Spleen (tissue), 11 donors: ENCODE data around the gene TRIP6. TPM values are rescaled to one million over a fixed set of nuclear protein-coding genes. Genes with fewer than 3 reads are reported as not detected.
"Not testable (repeated sequence)": the region's sequence is repeated elsewhere in the genome, so short reads cannot be mapped to it uniquely, and the experiment has no call there.

Experiments used
- DNase-seq: peaks from one replicate; pipeline ENCODE4 v3.0.0-alpha.2; 2020
- H3K27ac ChIP-seq, 8 donors: fragments of 200-600 bp; sonication (generic) in 7 of 8; 1 replicate in 4 of 8; 2 replicates in 4 of 8; pipeline versions ENCODE4 v1.5.0 to v1.8.0; 2016 to 2021; ENCODE audit warnings: inconsistent platforms in 4 of 8, mild to moderate bottlenecking in 4 of 8, moderate library complexity in 1 of 8
- H3K27me3 ChIP-seq, 7 donors: fragments of 200-600 bp; sonication (generic) in 6 of 7; replicated peaks in 1 of 7; 1 replicate in 4 of 7; 2 replicates in 3 of 7; pipeline versions ENCODE4 v1.5.0 to v1.8.0; 2016 to 2021; ENCODE audit warnings: inconsistent platforms in 3 of 7, mild to moderate bottlenecking in 1 of 7
- H3K36me3 ChIP-seq, 6 donors: fragments of 200-600 bp; sonication (generic) in 5 of 6; 1 replicate in 4 of 6; 2 replicates in 2 of 6; pipeline versions ENCODE4 v1.5.0 to v1.8.0; 2016 to 2021; ENCODE audit warnings: inconsistent platforms in 2 of 6
- H3K4me1 ChIP-seq, 6 donors: fragments of 200-600 bp; sonication (generic) in 5 of 6; 1 replicate in 3 of 6; 2 replicates in 3 of 6; pipeline versions ENCODE4 v1.5.0 to v1.8.0; 2016 to 2021; ENCODE audit warnings: inconsistent platforms in 3 of 6
- H3K4me3 ChIP-seq, 8 donors: fragments of 200-600 bp; sonication (generic) in 7 of 8; 1 replicate in 4 of 8; 2 replicates in 4 of 8; pipeline versions ENCODE4 v1.5.0 to v1.8.0; 2016 to 2021; ENCODE audit warnings: inconsistent platforms in 4 of 8, mild to moderate bottlenecking in 4 of 8, moderate library complexity in 2 of 8
- H3K9me3 ChIP-seq, 8 donors: fragments of 200-600 bp; sonication (generic) in 7 of 8; 1 replicate in 4 of 8; 2 replicates in 4 of 8; pipeline versions ENCODE4 v1.5.0 to v1.8.0; 2016 to 2021; ENCODE audit warnings: inconsistent platforms in 4 of 8
- CTCF ChIP-seq, 11 experiments: fragments of 200-600 bp in 7 of 11; fragments of 450-650 bp in 4 of 11; sonication (generic) in 4 of 11; IDR thresholded peaks in 8 of 11; conservative IDR thresholded peaks in 3 of 11; 1 replicate in 7 of 11; 2 replicates in 4 of 11; pipeline versions ENCODE4 v1.4.0 to v1.8.0; 2016 to 2021; ENCODE audit warnings: antibody characterized with exemption in 11 of 11, inconsistent platforms in 4 of 11, mild to moderate bottlenecking in 1 of 11
- POLR2A ChIP-seq, 3 donors: fragments of 450-650 bp; IDR thresholded peaks; one replicate each; pipeline ENCODE4 v1.5.1; 2017; ENCODE audit warnings: antibody characterized with exemption in 3 of 3, mild to moderate bottlenecking in 1 of 3
- POLR2AphosphoS5 ChIP-seq, 3 donors: sonication (generic); formaldehyde crosslinking; IDR thresholded peaks; one replicate each; pipeline ENCODE4 v1.5.1; 2017; ENCODE audit warnings: antibody characterized with exemption in 3 of 3
- WGBS, 5 donors: extraction: QIAGEN DNeasy Blood & Tissue Kit in 3 of 5; methylation state at CpG; one replicate each; pipeline versions ENCODE4 v1.1.5 to v1.1.7; 2013 to 2018; 5-methylcytosine and 5-hydroxymethylcytosine counted together
- intact Hi-C: fragments of 100-400 bp; cut with DNase I; formaldehyde crosslinking; loops from one replicate; pipeline ENCODE4 v1.15.0; 2023; ENCODE audit warnings: low total_unique reads
- polyA plus RNA-seq, 3 donors: library from polyadenylated mRNA; stranded (reverse); fragments of 200-250 nt; gene quantifications; one replicate each; pipeline ENCODE4 v1.2.1, GENCODE V29; 2013
- total RNA-seq, 7 donors: library from RNA; depleted of rRNA in 3 of 7; stranded (reverse); fragments of >200 nt in 3 of 7; fragmentation: NEBNext Ultra II Directional in 4 of 7; extraction: Animal tissue kit (Norgen Biotek cat#: 25700) in 4 of 7; gene quantifications; one replicate each; pipeline versions ENCODE4 v1.1.0 to v1.2.1, GENCODE V29; 2016 to 2021
- donor health status: healthy with polysubstance abuse.
- donor health status: DM: no; HTN: no; CAD: no; lungs with moderate emphysema.
- donor health status: DM: no; HTN: no; CAD: no.
- donor health status: Bipolar disorder and iron deficiency.
- donor health status: healthy.
- donor health status: DM: no; HTN: no; CAD: no.
- donor health status: DM: yes; HTN: yes; CAD: no.

The TRIP6 gene
- total and polyA plus RNA-seq, 10 donors = 12.4 to 30.2 (median 21.6) TPM

DNA sequence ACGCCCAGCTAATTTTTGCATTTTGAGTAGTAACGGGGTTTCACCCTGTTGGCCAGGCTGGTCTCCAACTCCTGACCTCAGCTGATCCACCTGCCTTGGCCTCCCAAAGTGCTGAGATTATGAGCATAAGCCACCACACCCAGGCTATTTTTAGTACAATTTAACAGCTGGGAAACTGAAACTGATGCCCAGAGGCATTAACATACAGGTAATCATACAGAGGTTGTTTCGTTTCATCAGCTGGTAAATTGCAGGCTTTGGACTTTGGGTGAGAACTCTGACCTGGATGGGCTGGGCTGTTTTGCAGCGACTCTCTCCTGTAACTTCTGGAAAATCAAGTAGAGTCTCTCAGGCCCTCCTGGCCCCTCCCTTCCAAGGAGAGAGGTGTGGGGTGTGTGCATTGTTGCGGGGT, 34.7 kb downstream of the TRIP6 start:
- Histone ChIP-seq H3K36me3 (no peaks in the 10 kb centered on the region), H3K9me3 (peaks cover 0 to 5% (median 0%) of the 10 kb centered on the region in 8 donors), H3K27ac (no peak overlapping the region), H3K4me3 (no peak overlapping the region), H3K4me1 (peaks cover 0 to 7% (median 3%) of the 10 kb centered on the region in 6 donors), H3K27me3 (peaks cover 0 to 63% (median 20%) of the 10 kb centered on the region in 7 donors)
- DNase-seq = no peak
- TF ChIP-seq POLR2AphosphoS5 (IDR thresholded peaks at IDR 0.05) (no peak), CTCF (IDR thresholded peaks at IDR 0.05 in 8 of 11, conservative IDR thresholded peaks at IDR 0.05 in 3 of 11) (no peak), POLR2A (IDR thresholded peaks at IDR 0.05) (no peak)
- 73 to 83% (median 80%) methylated on average over 5 of the region's 5 CpGs for WGBS, 5 donors
- intact Hi-C loops = no loop called here

DNA sequence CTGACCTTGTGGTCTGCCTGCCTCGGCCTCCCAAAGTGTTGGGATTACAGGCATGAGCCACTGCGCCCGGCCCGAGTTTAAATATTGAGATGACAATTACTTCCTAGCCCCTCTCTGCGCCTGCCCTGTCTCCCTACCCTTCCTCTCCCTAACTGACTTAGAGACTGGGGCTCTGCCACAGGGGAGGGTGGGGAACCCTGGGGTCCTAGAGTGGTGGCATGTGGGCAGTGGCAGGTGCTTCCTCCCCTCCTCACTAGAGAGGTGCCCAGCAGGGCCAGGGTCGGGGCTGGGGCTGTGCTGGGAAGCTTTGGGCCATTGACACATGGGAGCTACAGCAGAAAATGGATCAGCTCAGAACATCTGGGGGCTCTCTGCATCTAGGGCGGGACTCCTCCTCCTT, 35.5 kb downstream of the TRIP6 start:
- no peak for DNase-seq
- Histone ChIP-seq H3K27ac (no peak overlapping the region), H3K27me3 (peaks cover 0 to 61% (median 13%) of the 10 kb centered on the region in 7 donors), H3K9me3 (peaks cover 0 to 5% (median 0%) of the 10 kb centered on the region in 8 donors), H3K4me3 (no peak overlapping the region), H3K36me3 (no peaks in the 10 kb centered on the region), H3K4me1 (peaks cover 0 to under 1% (median 0%) of the 10 kb centered on the region in 6 donors)
- WGBS, 5 donors = 76 to 89% (median 84%) methylated on average over 7 of the region's 7 CpGs
- no peak for TF ChIP-seq POLR2AphosphoS5 (IDR thresholded peaks at IDR 0.05)
- TF ChIP-seq POLR2A (IDR thresholded peaks at IDR 0.05) = no peak
- no peak for TF ChIP-seq CTCF (IDR thresholded peaks at IDR 0.05 in 8 of 11, conservative IDR thresholded peaks at IDR 0.05 in 3 of 11)
- intact Hi-C loops = no loop called here

DNA sequence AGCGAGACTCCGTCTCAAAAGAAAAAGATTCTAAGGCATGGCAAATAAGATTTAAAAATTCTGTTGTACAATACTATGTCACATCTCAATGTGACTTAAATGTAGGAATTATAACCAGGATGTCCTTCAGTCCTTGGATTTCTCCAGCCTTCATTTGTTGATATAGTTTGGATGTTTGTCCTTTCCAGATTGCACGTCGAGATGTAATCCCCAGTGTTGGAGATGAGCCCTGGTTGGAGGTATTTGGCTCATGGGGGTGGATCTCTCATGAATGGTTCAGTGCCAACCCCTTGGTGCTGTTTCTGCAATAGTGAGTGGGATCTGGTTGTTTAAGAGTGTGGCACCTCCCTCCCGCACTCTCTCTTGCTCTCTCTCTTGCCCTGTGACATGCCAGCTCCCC, 41.3 kb downstream of the TRIP6 start:
- peaks cover 0 to 5% (median 0%) of the 10 kb centered on the region in 8 donors for H3K9me3 ChIP-seq
- no peak for DNase-seq
- intact Hi-C loops = no loop called here
- TF ChIP-seq POLR2AphosphoS5 (IDR thresholded peaks at IDR 0.05) = no peak
- no peak for TF ChIP-seq CTCF (IDR thresholded peaks at IDR 0.05 in 8 of 11, conservative IDR thresholded peaks at IDR 0.05 in 3 of 11)
- no peak for TF ChIP-seq POLR2A (IDR thresholded peaks at IDR 0.05)
- peaks cover 0 to 5% (median 0%) of the 10 kb centered on the region in 6 donors for H3K4me1 ChIP-seq
- 90 to 96% (median 94%) methylated on average over 5 of the region's 5 CpGs for WGBS, 5 donors
- peaks cover 0 to 36% (median 0%) of the 10 kb centered on the region in 7 donors for H3K27me3 ChIP-seq
- H3K36me3 ChIP-seq = no peaks in the 10 kb centered on the region
- no peak overlapping the region for H3K27ac ChIP-seq
- no peak overlapping the region for H3K4me3 ChIP-seq

GRCh38 chr7:100910443-100910842, 43.3 kb downstream of the TRIP6 start:
- H3K27me3 ChIP-seq = peaks cover 0 to 35% (median 0%) of the 10 kb centered on the region in 7 donors
- H3K27ac ChIP-seq, H3K9me3 ChIP-seq, DNase-seq, H3K4me3 ChIP-seq, H3K4me1 ChIP-seq, H3K36me3 ChIP-seq, intact Hi-C loops: not testable (repeated sequence)
- WGBS, 5 donors = 48 to 63% (median 53%) methylated on average over 7 of the region's 7 CpGs

GRCh38 chr7:100911484-100911883, 44.3 kb downstream of the TRIP6 start:
- peaks cover 0 to 30% (median 0%) of the 10 kb centered on the region in 7 donors for H3K27me3 ChIP-seq
- no peak for DNase-seq
- TF ChIP-seq CTCF (IDR thresholded peaks at IDR 0.05 in 8 of 11, conservative IDR thresholded peaks at IDR 0.05 in 3 of 11) = no peak
- TF ChIP-seq POLR2A (IDR thresholded peaks at IDR 0.05) = no peak
- TF ChIP-seq POLR2AphosphoS5 (IDR thresholded peaks at IDR 0.05) = no peak
- no peaks in the 10 kb centered on the region for H3K36me3 ChIP-seq
- 84 to 94% (median 90%) methylated on average over 3 of the region's 3 CpGs for WGBS, 5 donors
- no peak overlapping the region for H3K4me3 ChIP-seq
- peaks cover 0 to 2% (median 0%) of the 10 kb centered on the region in 8 donors for H3K9me3 ChIP-seq
- H3K27ac ChIP-seq = no peak overlapping the region
- intact Hi-C loops = no loop called here
- peaks cover 0 to 5% (median 0%) of the 10 kb centered on the region in 6 donors for H3K4me1 ChIP-seq
